Suprapubic skin (tissue), 3 donors: Measurements from ENCODE around the gene SENP1.

Experiments
- POLR2AphosphoS5 ChIP-seq, 3 donors: sonication (generic); formaldehyde crosslinking; IDR thresholded peaks; one replicate each; pipeline ENCODE4 v1.6.1; 2017; ENCODE audit warnings: antibody characterized with exemption in 3 of 3
- TF ChIP-seq, protein P1 (sequence below), 2 donors: fragments of 200-600 bp in 1 of 2; fragments of 450-650 bp in 1 of 2; sonication (generic) in 1 of 2; IDR thresholded peaks; one replicate each; pipeline ENCODE4 v1.5.1; 2016 to 2019; ENCODE audit warnings: antibody characterized with exemption in 2 of 2, mild to moderate bottlenecking in 1 of 2, moderate library complexity in 1 of 2

DNA sequence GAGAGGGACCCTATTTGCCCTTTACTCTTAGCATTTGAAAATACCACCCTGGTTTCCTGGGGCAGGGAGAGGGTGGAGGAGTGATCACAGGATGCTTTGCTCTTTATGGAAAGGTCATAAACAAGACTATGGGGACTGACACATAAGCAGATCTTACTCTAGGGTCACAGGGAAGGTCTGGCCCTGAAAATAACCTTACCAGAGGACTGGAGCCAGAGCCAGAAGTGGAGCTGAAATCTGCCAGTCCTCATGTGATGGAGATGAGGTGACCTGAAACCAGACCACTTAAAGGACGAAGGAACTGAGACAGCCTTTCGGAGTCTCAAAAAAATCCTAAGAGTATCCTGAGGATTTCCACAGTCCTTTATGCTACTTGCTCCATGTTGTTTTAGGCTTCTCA is 25.6 kb upstream of the SENP1 start:
- TF ChIP-seq, protein P1, sequence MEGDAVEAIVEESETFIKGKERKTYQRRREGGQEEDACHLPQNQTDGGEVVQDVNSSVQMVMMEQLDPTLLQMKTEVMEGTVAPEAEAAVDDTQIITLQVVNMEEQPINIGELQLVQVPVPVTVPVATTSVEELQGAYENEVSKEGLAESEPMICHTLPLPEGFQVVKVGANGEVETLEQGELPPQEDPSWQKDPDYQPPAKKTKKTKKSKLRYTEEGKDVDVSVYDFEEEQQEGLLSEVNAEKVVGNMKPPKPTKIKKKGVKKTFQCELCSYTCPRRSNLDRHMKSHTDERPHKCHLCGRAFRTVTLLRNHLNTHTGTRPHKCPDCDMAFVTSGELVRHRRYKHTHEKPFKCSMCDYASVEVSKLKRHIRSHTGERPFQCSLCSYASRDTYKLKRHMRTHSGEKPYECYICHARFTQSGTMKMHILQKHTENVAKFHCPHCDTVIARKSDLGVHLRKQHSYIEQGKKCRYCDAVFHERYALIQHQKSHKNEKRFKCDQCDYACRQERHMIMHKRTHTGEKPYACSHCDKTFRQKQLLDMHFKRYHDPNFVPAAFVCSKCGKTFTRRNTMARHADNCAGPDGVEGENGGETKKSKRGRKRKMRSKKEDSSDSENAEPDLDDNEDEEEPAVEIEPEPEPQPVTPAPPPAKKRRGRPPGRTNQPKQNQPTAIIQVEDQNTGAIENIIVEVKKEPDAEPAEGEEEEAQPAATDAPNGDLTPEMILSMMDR (IDR thresholded peaks at IDR 0.05): no peak
- TF ChIP-seq POLR2AphosphoS5 (IDR thresholded peaks at IDR 0.05): no peak
